Measurements from ENCODE around the gene AP3B1.

DNA sequence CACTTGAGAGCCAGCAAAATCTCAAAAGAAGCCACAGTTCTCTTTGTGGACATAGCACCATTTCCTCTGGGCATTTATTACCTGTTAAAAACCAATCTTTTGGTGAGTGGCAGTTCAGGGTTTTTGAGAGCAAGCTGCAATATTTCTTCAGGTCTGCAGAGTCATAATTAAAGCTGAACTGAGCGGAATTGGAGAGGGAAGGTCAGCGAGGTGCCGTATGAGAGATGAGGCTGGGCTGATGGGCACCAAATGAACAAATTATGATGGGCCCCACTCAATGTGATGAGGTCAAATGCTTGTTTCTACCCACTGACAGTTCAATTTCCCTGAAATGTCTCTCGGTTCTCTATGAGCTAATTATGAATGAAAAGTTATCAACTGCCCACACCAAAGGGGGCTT is 231.9 kb downstream of the AP3B1 start:
- TF ChIP-seq, protein P1, sequence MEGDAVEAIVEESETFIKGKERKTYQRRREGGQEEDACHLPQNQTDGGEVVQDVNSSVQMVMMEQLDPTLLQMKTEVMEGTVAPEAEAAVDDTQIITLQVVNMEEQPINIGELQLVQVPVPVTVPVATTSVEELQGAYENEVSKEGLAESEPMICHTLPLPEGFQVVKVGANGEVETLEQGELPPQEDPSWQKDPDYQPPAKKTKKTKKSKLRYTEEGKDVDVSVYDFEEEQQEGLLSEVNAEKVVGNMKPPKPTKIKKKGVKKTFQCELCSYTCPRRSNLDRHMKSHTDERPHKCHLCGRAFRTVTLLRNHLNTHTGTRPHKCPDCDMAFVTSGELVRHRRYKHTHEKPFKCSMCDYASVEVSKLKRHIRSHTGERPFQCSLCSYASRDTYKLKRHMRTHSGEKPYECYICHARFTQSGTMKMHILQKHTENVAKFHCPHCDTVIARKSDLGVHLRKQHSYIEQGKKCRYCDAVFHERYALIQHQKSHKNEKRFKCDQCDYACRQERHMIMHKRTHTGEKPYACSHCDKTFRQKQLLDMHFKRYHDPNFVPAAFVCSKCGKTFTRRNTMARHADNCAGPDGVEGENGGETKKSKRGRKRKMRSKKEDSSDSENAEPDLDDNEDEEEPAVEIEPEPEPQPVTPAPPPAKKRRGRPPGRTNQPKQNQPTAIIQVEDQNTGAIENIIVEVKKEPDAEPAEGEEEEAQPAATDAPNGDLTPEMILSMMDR (IDR thresholded peaks at IDR 0.05): no peak
- TF ChIP-seq POLR2A (IDR thresholded peaks at IDR 0.05): no peak
